Dedifferentiated amniotic fluid mesenchymal stem cell (primary cell): ENCODE results near the gene KIF2A.

Source experiments
- DNase-seq: peaks from one replicate; pipeline ENCODE4 v3.0.0-alpha.2; 2016; ENCODE audit errors: extremely low spot score

KIF2A gene

DNA sequence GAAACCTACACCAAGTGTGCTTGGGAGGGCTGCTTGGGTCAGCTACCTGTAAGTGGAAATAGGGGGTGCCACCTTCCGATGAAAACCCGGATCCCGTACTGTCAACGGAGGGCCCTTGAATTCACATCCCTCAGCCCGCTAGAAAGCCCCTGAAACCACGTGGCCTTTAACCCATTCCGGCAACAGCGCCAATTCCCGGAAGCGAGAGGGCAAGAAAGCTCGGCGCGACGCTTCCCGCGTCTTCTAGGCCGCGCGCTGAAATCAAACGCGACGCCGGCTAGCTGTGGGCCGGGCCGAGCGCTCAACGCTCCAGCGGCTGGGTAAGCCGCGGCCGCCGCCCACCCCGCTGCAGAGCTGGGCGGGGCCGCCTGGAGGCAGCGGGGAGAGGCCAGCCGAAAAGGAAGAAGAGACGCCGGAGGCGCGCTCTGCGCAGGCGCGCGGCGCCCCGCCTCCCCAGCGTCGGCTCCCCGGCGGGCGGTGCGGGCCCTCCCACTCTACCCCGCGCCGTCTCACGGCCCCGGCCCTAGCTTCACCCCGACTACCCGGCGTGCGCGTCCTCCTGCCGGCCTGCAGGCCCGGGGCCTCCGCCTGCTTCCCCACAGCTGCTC is at the start of gene KIF2A:
Gene KIF2A, plus strand, starts transcription at position 492 of the 608 bp plus-strand sequence. CDS start 267 bp downstream, outside the sequence.
- DNase-seq, result peak; percentile 86

DNA sequence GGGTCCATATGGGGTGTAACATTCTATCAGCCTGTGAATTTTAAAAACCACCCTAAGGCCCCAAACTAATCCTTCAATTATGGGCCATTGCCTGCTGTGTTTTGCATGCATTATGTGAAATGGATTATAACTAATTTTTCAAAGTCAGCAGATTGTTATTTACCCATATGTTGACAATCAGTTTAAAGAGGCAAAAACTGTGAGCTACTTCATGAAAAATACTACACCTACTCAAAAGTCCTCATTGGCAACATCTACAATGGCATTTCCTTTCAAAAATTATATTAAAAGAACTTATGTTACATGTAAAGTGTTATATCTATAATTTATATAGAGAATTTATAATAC is 49.0 kb upstream of the KIF2A start:
- no peak for DNase-seq

DNA sequence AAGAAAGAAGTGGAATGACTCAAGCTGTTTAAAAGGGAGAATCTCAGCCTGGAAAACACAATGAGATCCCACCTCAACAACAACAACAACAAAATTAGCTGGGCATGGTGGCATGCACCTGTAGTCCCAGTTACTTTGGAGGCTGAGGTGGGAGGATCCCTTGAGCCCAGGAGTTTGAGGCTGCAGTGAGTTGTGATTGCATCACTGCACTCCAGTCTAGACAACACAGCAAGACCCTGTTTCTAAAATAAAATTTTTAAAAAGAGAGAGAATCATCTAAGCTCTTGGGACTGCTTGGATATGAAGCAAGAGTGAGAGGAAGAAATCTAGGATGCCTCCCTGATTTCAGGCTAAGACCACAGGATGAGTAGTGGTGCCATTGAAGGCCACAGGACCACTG is 47.4 kb upstream of the KIF2A start:
- no peak for DNase-seq

DNA sequence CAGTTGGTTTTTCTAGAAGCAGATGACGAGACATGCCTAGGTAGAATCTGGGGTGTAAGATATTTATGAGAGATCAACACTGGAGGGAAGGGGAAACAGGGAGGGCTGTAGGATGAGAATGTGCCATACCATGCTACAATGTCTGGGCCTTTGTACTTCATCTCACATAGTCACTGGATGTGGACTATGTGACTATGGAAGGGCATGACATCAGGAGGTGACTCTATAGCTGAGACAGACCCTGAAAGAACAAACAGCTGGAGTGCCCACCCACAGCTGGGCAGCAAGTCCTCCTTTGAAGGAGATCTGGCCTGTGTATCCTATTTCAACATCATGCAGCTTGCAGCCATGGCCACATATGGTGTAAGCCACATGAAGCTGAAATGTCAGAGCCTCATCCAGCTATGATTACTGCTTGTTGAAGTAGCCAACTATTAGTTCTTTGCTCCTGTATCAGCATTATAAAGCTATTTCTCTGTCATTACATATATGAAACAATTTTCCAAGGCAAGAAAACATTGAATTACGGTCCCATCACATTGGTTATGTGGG is 46.2 kb upstream of the KIF2A start:
- DNase-seq, result no peak

DNA sequence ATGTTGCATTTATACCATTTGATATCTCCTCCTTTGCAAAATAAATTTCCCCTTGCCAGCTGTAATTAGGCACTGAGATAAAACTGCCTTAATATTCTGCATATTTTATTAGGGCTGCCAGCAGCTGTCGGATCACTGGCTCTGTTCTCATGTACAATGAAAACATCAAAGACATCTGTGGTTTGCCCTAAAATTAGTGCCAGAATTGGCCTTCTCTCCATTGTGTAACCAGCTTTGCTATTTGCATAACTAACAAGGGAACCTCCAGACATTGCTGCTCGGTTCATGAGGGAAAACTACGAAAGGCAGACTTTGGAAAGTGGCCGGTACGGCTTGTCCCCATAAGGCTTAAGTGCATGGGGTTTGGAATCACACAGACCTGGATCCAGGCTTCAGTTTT is 45.5 kb upstream of the KIF2A start:
- no peak for DNase-seq

DNA sequence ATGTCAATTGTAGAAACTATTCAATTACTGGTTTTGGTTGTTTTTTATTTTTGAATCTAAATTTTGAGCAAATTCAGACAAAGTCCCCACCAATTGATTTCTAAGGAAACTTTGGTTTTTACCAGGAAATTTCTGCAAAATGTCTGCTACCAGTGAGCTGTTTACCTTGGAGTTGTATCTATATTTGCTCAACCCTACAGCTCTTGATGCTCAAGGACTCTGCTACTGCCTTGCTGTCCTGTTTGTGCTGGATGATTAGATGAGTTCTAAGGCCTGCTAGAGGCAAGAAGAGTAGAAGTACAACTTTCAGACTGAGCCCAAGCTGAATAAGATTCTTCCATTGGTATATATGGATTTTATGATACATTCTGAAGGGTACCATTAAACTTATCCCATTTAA is 42.6 kb upstream of the KIF2A start:
- no peak for DNase-seq

DNA sequence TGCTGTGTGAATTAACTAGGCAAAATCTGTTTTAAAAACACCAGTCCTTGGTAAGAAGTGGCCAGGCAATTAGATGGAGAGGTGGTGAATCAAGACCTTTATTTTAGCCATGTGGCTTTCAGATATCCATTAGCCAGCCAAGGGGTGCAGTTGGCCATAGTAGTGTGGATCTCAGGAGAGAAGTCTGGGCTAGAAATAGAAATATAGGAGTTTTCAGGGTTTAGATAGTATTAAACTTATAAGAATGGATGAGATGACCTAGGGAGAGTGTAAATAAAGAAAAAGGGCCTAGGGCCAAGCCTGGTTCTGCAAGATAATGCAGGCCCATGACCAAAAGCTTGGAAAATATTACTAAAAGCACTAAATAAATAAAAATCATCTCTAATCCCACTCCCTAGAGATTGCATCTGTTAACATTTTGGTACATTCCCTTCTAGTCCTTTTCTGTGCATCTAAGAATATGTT is 40.3 kb upstream of the KIF2A start:
- DNase-seq, result no peak

DNA sequence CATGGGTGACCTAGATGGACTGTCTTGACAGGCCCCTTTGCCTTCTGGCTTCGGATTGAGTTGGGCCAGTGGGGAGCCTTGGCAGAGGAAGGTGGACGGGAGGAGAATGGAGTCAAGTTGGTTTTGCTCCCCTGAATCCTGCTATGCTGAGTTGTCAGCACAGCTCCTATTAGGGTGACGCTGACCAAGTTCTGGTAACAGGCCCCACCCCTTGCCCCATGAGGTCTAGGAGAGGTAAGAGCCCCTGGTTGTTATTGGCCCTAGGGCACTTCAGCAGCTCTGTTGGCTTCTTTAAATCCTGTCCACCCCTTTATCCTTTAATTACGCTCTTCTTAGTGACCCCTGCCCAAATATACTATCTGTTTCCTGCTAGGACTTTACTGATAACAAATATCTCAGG is 39.4 kb upstream of the KIF2A start:
- no peak for DNase-seq

DNA sequence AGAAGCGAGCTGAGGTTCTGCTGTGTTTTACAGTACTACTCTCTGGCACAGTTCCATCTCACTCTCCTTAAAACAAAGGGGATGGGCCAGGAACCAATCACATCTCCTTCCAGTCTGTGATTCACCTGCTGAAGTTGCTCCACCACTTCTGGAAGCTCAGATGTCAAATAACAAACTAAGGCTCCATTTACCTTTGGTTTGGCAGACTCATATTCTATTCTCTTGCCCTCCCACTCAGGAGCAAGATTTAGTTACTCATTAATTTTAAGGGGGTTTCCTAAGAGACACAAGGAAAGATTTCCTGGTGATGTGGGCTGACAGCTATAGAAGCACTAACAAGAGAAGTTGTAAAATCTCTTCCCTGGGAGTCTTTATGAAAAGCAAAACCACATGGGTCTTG is 37.8 kb upstream of the KIF2A start:
- no peak for DNase-seq

DNA sequence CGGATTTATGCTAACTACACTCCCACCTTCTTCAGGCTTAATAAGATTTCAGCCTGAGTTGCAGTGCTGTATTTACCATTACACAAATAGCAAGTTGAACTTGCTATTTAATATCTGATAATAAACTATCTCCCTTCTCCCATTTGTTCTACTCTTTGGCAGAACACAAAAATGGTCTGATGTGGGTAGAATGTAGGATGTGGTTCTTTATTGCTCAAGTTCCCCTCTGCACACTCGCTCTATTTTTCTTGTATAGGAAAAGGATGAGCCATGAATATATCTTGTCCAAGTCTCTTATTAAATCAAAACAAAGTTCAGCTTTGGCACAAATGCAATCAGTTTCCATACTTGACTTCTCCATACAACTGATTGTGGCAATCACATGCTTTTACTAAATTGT is 37.2 kb upstream of the KIF2A start:
- DNase-seq, result no peak

DNA sequence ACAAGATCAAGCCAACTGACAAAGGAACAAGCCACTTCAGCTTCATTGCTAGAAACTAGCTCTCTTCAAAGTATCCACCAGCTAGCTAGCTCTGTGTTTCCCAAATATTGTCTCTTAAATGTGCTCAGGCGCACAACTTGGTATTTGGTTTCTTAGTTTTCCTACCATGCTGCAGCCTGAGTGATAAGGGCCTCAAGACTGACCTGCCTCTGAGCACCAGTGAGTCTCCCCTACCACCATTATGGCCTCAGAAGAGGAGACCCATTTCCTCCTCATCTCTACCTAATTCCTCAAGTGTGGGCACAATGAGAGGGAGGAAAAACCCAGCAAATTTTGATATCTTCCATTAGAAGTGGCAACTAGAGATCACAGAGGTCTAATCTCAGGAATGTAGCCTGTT is 34.6 kb upstream of the KIF2A start:
- DNase-seq, result no peak

DNA sequence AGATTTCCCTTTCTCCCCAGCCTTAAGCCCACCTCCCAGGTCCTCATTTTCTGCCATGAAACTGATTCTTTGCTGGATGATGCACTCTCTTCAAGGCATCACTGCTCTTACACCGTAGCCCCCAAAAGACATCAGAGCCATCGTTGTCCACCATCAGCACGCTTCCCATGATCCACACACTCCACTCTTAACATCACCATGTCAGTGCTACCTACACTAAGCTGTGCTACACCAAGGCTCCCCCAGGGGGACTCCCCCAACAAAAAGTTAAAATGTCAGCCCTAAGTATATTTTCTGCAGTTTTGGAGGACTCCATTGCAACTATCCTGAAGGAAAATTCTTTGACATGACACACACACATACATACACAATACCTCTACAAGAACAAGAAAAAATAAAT is 34.1 kb upstream of the KIF2A start:
- no peak for DNase-seq

DNA sequence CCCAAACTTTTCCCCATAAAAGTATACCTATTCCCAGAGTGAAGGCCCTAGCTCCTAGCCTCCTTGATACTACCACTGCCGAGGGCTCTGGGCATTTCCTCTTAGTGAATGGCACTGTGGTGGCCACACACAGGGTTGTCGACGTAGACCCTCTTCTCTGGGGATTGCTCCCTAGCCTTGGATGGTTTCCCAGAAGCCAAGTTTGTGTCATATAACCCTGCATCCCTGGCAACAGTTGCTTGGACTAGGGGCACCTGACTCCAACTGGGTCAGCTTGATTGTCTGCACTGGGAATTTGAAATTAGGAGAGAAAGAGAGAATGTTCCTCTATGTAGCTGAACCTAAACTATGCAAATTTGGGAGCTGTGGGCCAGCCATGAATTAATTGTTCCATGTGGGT is 32.3 kb upstream of the KIF2A start:
- DNase-seq, result no peak

DNA sequence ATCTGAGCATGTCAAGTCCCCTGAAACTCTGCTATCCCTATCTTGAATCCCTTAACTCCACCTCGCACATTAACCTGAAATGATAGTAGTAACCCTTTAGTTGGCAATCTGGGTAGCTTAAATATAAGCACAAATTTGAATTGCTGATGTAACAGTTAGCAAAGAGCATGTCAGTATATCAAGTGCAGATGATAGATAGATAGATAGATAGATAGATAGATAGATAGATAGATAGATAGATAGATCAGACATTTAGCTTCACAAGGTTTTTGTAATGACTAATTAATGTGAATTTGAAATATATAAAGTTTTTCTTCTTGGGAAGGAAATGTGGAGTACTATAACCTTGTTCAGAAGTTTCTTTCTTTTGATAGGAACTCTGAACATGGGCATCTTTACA is 30.4 kb upstream of the KIF2A start:
- no peak for DNase-seq

DNA sequence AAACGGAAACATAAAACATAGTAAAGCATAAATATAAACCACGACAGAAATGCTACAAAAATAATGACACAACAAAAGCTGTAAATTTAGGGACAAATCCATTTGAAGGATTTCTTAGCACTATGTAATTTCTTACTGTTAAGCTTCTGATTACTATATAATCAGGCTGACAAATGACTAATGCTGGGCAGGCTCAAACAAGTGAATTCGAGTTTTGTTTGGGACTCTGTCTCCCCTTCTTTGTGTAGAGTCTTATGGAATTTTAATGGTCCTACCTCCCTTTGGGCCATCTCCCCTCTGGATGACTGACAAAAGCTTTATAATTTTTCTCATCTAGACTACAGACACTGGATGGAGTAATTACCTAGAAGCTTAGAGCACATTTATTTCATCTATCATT is 24.6 kb upstream of the KIF2A start:
- no peak for DNase-seq

DNA sequence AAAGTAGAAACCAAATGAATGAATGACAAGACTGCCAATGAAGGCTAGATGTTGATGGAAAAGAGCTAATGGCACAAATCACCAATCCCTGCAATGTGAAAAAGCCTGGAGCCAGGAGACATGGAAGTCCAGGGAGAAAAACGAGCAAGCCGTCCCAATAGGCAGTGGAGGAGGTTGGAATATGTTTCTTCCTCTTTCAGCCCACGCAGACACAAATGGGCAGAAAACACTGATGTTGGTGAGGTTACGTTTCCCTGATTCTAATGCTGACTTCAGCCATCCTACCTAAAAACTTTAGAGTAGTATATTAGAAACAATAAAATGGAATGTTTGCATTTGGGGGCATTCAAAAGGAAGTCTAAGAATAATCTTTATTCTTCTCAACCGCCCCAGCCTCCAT is 23.9 kb upstream of the KIF2A start:
- DNase-seq, result no peak

DNA sequence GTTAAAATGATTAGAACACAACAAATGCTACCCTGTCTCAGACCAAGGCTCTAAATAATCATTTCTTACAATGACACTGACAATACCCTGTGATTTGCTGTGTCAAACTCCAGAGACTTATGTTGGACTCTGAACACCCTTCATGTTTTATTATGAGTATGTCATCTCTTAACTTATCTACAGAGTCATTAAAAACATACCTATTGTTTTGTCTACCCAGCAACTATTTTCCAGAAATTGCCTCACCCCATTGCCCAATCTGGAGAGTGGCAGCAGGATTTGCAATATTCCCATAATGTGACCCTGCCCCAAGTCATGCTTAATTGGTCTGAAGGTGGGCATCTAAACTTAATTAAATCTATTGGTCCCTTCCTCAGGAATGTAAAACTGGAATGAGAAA is 23.0 kb upstream of the KIF2A start:
- no peak for DNase-seq

DNA sequence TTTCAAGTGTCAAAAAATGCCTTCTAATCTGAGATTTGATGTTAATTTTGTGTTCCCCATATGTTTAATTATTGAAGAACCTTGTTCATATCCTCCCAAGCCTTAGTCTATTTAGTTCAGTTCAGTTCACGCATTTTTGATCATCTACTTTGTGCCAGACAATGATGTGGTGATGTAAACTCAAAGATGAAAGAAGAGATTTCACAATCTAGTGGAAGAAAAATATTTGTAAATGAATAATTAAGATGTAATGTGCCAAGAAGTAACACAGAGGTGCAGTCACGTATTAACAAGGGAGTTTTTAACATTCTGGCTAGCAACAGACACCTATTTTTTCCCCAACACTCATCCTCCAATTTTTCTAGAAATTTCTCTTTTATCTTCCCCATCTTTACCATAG is 22.1 kb upstream of the KIF2A start:
- DNase-seq, result no peak

DNA sequence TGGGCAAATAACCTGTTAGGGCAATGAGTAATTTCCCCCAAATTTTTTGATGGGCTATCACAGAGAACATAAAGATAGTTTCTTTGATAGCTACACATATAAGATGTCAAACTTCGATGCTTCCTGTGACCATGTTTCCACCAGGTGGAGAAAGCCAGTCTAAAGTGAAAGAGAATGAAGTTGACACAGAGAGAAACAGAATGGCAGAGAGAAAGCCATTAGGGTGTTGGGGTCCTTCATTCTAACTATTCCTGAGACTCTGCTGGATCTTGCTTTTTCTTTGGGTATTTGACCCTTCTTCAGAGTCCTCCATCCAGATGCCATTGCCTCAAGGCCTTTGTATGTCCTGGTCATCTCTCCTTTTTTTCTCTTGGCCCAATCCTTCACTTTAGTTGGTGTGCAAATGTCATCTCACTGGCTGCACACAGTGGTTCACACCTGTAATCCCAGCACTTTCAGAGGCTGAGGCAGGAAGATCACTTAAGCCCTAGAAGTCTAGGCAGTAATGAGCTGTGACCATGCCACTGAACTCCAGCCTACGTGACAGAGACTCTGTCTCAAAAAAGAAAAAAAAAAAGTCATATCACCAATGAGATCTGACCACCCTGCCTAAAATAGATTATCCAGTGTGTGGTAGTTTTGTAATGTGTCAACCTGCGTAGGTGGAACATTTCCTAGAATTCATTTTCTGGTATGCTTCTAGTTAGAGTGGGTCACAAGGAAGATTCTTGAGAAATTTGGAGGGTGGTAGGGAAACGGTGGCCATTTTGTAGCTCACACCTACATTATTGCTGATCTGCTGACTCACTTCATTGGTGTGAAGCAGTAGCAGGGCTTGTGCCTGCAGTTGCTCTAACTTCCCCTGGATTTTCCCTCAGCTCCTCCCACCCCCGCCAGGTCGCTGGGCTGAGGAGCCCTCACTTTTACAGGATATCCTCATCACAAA is 20.8 kb upstream of the KIF2A start:
- DNase-seq, result no peak

DNA sequence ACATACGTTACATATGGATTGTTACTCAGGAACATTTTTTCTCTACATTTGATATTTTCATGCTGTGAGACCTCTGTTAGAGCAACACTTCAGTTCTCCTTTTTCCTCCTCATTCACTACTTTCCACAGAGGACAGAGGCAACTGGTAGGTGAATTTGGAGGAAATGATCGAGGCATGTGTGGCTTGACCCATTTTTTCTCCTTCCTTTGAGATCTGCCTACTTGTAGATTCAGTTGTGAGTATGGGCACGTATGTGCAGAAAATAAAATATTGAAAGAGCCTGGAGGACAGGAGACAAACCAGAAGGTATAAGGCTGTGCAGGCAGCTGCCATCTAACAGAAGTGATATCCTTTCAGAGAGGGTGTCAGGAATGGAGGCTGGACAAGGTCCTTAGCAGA is 19.2 kb upstream of the KIF2A start:
- no peak for DNase-seq

DNA sequence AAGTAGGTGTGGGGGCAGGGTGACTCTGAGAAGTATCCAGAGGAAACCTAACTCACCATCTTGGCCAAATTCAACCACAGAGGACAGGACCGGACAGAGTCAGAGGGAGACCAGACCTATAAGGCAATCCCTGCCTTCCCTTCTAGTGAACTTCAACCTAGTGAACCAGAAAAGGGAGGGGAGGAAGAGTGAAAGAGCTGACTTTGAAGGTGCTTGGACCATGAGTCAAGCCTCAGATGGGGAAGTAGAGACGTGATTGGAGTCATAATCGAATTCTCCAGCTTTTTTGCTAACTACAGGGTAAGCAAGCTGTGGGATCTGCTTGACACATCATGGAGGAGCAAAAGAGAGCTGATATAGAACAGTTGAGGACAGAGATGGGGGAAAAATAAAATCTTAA is 18.8 kb upstream of the KIF2A start:
- DNase-seq, result no peak

DNA sequence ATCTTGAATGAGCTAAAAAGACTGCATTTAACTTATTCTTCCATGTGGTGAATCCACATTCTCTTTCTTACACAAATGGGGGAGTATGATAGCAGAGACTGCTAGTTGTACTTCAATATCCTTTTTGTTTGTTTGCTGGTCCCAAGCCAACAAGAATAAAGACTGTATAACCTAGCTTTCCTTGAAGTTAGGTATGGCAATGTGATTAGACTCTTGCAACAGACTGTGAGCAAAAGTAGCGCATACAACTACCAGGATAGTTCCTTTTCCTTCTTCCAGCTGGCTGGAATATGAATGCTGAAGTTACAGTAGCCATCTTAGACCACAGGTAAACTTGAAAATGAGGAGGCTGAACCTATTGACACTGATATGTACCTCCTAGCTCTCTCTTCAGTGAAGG is 17.9 kb upstream of the KIF2A start:
- no peak for DNase-seq

DNA sequence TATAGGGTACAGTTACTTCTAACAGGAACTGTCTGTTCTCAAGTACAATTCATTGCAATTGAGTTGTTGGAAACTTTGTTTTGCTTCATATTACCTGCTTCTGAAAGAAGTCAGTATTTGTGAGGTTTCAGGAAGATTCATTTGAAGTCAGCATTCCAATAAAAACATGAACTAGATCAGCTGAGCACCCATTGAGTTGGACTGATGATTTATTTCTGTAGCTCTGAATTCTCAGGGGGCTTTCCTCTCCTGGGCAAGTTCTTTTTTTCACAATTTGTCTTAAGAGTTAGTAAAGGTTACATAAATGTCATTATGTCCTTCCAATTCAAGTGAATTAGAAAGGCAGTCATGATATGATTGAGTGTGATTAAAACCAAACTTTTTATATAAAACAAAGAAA is 16.2 kb upstream of the KIF2A start:
- DNase-seq, result no peak
